Heart left ventricle (tissue), 13 donors: ENCODE results near the gene RAC3.

Experiments used
- CTCF ChIP-seq, 12 donors: fragments of 200-600 bp; sonication (generic) in 4 of 12; IDR thresholded peaks; one replicate each; pipeline versions ENCODE4 v1.5.0 to v1.8.0; 2018 to 2022; ENCODE audit warnings: antibody characterized with exemption in 12 of 12, mild to moderate bottlenecking in 5 of 12
- POLR2A ChIP-seq, 2 donors: fragments of 450-650 bp; IDR thresholded peaks; one replicate each; pipeline ENCODE4 v1.6.1; 2017; ENCODE audit warnings: antibody characterized with exemption in 2 of 2, mild to moderate bottlenecking in 2 of 2, moderate library complexity in 2 of 2
- donor health status: ischemic (EF 13 %, LVEDD 7.1; RV severe dilation, severe dysfunction).
- donor health status: DM: no; HTN: yes; CAD: no.
- donor health status: DM: no; HTN: no; CAD: no.
- donor health status: ischemic (EF 25% LVEDD 6.9; RV normal size, moderate dysfunction).
- donor health status: ischemic (EF 25% LVEDD 5.7; RV mildly dilated, moderate dysfunction).
- donor health status: ischemic (EF 35%, LVEDD 5.7; RV mildly dilated, moderate dysfunction).
- donor health status: nonischemic (EF 11% LVEDD 7.7; RV severe dilation, severe dysfunction).
- donor health status: DM: yes; HTN: yes; CAD: no.
- donor health status: PGD.
- donor health status: ischemic (EF 29% LVEDD 5.4; RV normal size, mild dysfunction).
- donor health status: nonischemic (EF 23%, LVEDD 6.1; RV moderate dilation, normal function).

GRCh38 chr17:82078433-82078832 is 47.0 kb downstream of the RAC3 start:
- TF ChIP-seq POLR2A (IDR thresholded peaks at IDR 0.05): no peak
- no peak for TF ChIP-seq CTCF (IDR thresholded peaks at IDR 0.05)
